HG03469 (cell line): Measurements from ENCODE around the gene KCNK18.

Source experiments
- ATAC-seq: cut with Tn5 transposase; IDR thresholded peaks from one replicate; pipeline ENCODE4 v1.9.1; 2021; ENCODE audit warnings: mild to moderate bottlenecking, moderate library complexity, moderate number of reproducible peaks; ENCODE audit not compliant: unreplicated experiment

Gene KCNK18

GRCh38 chr10:117249493-117250093, 52.3 kb downstream of the KCNK18 start:
- ATAC-seq, result no peak

GRCh38 chr10:117250411-117250810, 53.1 kb downstream of the KCNK18 start:
- ATAC-seq, result no peak

- no peak for ATAC-seq
Observed at GRCh38 chr10:117253908-117254307, 56.6 kb downstream of the KCNK18 start.

GRCh38 chr10:117254338-117254737, 57.0 kb downstream of the KCNK18 start:
- no peak for ATAC-seq

GRCh38 chr10:117254774-117255735, 57.8 kb downstream of the KCNK18 start:
- ATAC-seq, result no peak

GRCh38 chr10:117255835-117256460, 58.7 kb downstream of the KCNK18 start:
- ATAC-seq, result no peak

- ATAC-seq, result no peak
Observed at GRCh38 chr10:117256910-117257309, 59.6 kb downstream of the KCNK18 start.

GRCh38 chr10:117257721-117258120, 60.4 kb downstream of the KCNK18 start:
- ATAC-seq, result no peak

- ATAC-seq, result no peak
Observed at GRCh38 chr10:117259279-117259678, 62.0 kb downstream of the KCNK18 start.
